GM21515 (cell line): ENCODE results near the gene ELMO2.
A peak's percentile ranks its signal among the peaks of the same experiment; 100 is the strongest.

Source experiments
- ATAC-seq: cut with Tn5 transposase; IDR thresholded peaks from one replicate; pipeline ENCODE4 v1.9.1; 2021; ENCODE audit not compliant: unreplicated experiment

ELMO2 gene, protein sequence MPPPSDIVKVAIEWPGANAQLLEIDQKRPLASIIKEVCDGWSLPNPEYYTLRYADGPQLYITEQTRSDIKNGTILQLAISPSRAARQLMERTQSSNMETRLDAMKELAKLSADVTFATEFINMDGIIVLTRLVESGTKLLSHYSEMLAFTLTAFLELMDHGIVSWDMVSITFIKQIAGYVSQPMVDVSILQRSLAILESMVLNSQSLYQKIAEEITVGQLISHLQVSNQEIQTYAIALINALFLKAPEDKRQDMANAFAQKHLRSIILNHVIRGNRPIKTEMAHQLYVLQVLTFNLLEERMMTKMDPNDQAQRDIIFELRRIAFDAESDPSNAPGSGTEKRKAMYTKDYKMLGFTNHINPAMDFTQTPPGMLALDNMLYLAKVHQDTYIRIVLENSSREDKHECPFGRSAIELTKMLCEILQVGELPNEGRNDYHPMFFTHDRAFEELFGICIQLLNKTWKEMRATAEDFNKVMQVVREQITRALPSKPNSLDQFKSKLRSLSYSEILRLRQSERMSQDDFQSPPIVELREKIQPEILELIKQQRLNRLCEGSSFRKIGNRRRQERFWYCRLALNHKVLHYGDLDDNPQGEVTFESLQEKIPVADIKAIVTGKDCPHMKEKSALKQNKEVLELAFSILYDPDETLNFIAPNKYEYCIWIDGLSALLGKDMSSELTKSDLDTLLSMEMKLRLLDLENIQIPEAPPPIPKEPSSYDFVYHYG

DNA sequence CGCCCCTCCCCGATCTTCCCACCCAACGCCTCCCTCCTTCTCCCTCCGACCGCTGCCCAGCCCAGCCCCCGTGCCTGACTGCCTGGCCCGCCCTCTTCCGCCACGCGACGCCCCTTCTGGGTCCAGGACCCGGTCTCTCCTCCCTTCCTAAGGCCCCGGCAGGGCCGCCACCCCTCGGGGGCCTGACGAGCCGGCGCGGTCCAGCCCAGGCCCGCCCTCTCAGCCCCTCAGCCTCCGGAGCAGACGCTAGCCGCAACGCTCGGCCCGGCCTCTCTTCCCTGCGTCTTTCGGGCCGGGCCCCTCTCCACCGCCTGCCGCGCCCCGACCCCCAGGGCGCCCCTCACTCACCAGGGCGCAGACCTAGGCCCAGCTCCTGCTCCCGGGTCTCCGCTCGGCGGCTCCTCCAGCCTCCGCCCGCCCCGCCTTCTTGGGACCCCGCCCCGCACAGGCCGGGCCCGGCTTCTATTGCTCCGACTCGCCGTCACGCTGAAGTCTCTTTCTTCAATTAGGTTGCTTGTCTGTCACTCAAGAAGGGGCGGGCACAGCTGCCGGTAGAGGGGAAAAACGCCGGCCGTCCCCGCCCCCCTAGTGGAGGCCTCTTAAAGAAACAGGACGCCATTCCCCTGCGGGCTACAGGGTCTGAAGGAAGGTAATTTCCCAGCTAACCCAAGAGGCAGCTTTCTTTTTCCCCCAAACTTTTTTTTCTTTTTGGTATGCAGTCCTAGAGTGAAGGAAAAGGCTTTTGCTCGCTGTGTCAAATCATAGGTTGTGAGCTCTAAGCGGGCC, at the start of gene ELMO2:
ELMO2 (minus strand) TSS at position 416 of the 786 bp plus-strand sequence. CDS start 12,133 bp downstream, outside the sequence.
- peak; percentile 83 for ATAC-seq

- no peak for ATAC-seq
These were observed 49.3 kb upstream of the ELMO2 start for GRCh38 chr20:46455729-46456128.

- ATAC-seq = no peak
These were observed 40.4 kb upstream of the ELMO2 start for GRCh38 chr20:46446851-46447250.

DNA sequence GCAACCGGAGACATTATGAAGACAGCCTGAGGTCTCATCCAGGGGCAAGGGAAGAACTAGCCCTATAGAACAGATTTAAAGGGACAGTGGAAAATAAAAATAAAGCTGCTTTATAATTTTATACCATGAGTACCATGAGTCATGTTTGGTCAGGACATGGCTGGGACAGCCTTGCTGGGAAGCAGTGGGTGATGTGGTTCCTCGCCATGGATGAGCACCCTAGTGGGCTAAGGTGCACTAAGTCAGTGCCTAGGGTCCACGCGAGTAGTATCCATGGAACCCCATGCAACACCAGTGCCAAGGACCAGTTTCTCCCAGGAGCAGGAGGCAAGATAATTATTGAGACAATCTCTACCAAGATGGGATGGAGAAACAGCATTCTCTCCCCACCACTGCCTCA, 33.4 kb upstream of the ELMO2 start:
- no peak for ATAC-seq

GRCh38 chr20:46438156-46438750, 31.8 kb upstream of the ELMO2 start:
- no peak for ATAC-seq

- ATAC-seq = no peak
These were observed 28.7 kb upstream of the ELMO2 start for GRCh38 chr20:46435146-46435545.

GRCh38 chr20:46434597-46434996, 28.2 kb upstream of the ELMO2 start:
- no peak for ATAC-seq

GRCh38 chr20:46433051-46433450, 26.6 kb upstream of the ELMO2 start:
- no peak for ATAC-seq

DNA sequence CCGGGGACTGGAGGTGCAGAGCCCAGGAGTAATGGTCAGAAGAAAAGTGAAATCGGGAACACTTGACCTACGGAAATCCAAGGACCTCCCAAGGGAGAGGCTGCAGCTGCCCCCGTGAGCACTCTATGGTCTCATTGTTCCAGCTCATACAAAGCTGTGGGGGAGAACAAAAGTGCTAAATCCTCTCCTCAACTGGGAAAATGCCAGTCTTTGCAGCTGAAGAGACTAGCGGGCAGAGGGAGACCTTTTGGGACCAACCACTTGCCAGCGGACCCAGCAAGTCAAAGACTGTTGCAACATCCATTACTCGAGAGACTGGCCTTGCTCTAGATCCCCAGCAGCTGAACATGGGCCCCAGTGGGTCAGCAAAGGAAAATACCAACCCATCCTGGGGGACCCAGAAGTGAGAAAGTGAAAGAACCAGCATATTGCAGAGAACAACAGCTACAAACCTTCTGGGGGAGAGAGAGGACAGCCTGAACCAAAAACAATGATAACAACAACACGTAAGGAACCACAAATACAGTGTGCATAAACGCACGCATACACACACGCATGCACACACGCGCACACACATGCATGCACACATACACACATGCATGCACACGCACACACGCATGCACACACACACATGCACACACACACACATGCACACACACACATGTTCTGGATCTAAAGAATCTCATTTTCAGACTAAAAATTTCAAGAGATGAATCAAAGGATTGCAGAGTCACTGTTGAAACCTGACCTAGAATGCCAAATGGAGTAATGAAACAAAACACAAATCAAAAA, 24.7 kb upstream of the ELMO2 start:
- ATAC-seq = no peak

- no peak for ATAC-seq
These were observed 21.0 kb upstream of the ELMO2 start for GRCh38 chr20:46427384-46427783.

GRCh38 chr20:46423882-46424482, 17.6 kb upstream of the ELMO2 start:
- no peak for ATAC-seq

- no peak for ATAC-seq
These were observed 16.9 kb upstream of the ELMO2 start for GRCh38 chr20:46423342-46423741.

- ATAC-seq = no peak
These were observed 14.5 kb upstream of the ELMO2 start for GRCh38 chr20:46420878-46421277.

- ATAC-seq = no peak
These were observed 13.5 kb upstream of the ELMO2 start for GRCh38 chr20:46419882-46420281.

DNA sequence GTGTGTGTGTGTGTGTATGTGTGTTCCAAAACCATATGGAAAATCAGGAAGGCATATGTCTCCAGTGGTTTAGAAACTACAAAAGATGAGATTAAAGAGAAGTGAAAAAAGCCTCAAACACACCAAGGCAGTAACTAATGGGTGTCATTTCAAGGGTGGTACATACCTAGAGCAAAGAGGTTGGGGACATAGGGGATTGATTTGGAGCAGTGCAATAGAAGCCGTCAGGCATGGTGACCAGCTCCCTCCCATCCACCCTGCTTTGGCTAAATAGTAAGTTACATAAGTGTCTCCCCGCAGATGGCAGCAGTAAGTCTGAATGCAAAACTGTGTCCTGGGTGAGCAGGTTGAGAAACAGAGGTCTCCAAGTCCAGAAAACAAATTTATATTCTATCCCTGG, 10.4 kb upstream of the ELMO2 start:
- no peak for ATAC-seq

GRCh38 chr20:46416421-46416820, 10.0 kb upstream of the ELMO2 start:
- no peak for ATAC-seq

DNA sequence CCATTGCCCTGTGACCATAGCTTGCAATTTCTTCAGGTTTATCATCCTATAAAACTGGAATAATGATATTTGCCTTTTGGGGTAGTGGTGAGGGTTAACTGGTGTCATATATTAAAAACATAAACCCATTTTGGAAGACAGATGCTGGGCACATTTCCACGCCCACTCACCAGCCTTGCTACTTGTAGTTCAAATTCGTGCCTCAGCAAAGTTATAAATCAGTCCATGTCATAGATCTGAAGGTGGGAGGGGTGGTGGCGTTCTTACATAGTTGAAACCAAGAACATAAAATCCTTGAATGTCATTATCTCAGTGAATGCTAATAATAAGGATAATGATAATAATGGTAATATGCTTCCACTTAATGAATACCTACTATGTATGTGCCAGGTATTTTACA, 9.4 kb upstream of the ELMO2 start:
- no peak for ATAC-seq

DNA sequence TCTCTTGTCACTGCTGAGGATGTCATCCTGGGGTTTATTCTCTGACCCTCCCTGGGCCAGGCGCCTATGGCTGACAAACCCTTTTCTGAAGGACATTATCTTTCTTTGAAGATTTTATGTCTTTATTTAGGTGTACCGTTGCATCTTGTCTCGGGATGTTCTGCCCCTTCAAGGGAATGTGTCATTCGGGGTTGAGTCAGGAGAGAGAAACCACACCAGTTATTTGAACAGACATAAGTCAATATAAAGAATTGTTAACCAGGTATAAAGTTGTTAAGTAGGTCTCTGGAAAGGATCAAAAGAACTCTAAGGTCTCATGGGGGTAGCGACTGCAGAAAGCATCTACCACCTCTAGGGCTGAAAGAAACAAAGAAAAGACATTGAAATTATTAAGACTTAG, 8.2 kb upstream of the ELMO2 start:
- ATAC-seq = no peak

GRCh38 chr20:46411637-46412036, 5.2 kb upstream of the ELMO2 start:
- no peak for ATAC-seq

GRCh38 chr20:46408281-46408731, 1.9 kb upstream of the ELMO2 start:
- no peak for ATAC-seq
